HEK293T (cell line): Measurements from ENCODE around the gene FZD10.

Source experiments
- ARNT ChIP-seq: fragments of 450-650 bp; IDR thresholded peaks from 2 replicates; pipeline ENCODE4 v1.6.1; 2017; ENCODE audit warnings: mild to moderate bottlenecking
- BHLHE40 ChIP-seq: fragments of 450-650 bp; IDR thresholded peaks from 2 replicates; pipeline ENCODE4 v1.6.1; 2016; ENCODE audit warnings: mild to moderate bottlenecking, moderate library complexity, borderline replicate concordance
- ELF4 ChIP-seq: fragments of 450-650 bp; IDR thresholded peaks from 2 replicates; pipeline ENCODE4 v1.6.1; 2017; ENCODE audit warnings: antibody characterized with exemption
- FOXA1 ChIP-seq: fragments of 450-650 bp; IDR thresholded peaks from 2 replicates; pipeline ENCODE4 v1.6.1; 2016; ENCODE audit warnings: mild to moderate bottlenecking
- FOXK2 ChIP-seq: fragments of 450-650 bp; IDR thresholded peaks from 2 replicates; pipeline ENCODE4 v1.6.1; 2016; ENCODE audit warnings: mild to moderate bottlenecking
- FOXM1 ChIP-seq: fragments of 450-650 bp; IDR thresholded peaks from 2 replicates; pipeline ENCODE4 v1.6.1; 2017; ENCODE audit warnings: mild to moderate bottlenecking, borderline replicate concordance
- HDGF ChIP-seq: fragments of 450-650 bp; IDR thresholded peaks from 2 replicates; pipeline ENCODE4 v1.6.1; 2017; ENCODE audit warnings: antibody characterized with exemption, borderline replicate concordance
- L3MBTL2 ChIP-seq: fragments of 450-650 bp; conservative IDR thresholded peaks from 2 replicates; pipeline ENCODE4 v1.6.1; 2016; ENCODE audit warnings: mild to moderate bottlenecking
- NFRKB ChIP-seq: fragments of 450-650 bp; IDR thresholded peaks from 2 replicates; pipeline ENCODE4 v1.6.1; 2016; ENCODE audit warnings: mild to moderate bottlenecking, moderate library complexity
- PKNOX1 ChIP-seq: fragments of 450-650 bp; IDR thresholded peaks from 2 replicates; pipeline ENCODE4 v1.6.1; 2016
- SP1 ChIP-seq: fragments of 450-650 bp; IDR thresholded peaks from 2 replicates; pipeline ENCODE4 v1.6.1; 2017
- SUZ12 ChIP-seq: fragments of 450-650 bp; IDR thresholded peaks from 2 replicates; pipeline ENCODE4 v1.6.1; 2016; ENCODE audit warnings: mild to moderate bottlenecking
- ZNF384 ChIP-seq: fragments of 450-650 bp; IDR thresholded peaks from 2 replicates; pipeline ENCODE4 v1.6.1; 2016

DNA sequence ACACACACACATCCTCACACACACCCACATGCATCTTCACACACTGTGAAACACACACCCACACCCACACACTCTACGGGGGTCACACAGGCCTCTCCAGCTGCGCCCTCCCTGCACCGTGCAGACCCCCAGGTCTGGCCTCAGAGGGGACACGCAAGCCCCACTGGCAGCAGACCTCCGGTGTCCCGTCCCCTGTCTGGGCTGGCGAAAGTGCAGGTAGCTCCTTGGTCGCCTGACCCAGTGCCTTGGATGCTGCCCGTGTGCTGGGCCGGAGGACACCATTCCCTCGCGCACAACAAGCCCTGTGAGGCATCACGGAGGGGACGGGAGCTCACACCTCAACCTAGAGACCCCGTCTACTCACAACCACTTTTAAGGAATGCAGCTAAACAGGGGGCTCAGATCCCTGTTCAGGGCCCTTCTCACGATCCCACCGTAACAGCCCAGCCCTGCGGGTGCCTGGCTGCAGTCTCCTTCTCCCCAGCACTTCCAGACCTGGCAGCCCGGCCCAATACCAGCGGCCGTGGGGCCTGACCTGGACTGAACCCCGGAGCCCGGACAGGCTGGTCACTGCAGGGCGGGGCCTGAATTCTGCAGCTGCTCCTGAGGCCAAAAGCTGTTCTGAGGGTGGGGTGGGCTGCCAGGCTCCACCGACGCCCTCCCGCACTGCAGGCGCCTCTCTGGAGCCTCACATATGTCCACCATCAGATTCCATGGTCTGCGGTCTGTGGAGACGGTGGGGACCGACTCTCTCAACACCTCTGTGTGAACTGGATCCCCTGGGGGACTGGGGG, 42.1 kb upstream of the FZD10 start:
- TF ChIP-seq HDGF (no peak), FOXM1 (no peak), FOXA1 (no peak), FOXK2 (no peak), SP1 (no peak), BHLHE40 (no peak), ARNT (no peak), NFRKB (no peak), SUZ12 (no peak), ELF4 (no peak), L3MBTL2 (no peak), PKNOX1 (no peak), ZNF384 (no peak)
